ENCODE data around the gene ANKRD13B.

DNA sequence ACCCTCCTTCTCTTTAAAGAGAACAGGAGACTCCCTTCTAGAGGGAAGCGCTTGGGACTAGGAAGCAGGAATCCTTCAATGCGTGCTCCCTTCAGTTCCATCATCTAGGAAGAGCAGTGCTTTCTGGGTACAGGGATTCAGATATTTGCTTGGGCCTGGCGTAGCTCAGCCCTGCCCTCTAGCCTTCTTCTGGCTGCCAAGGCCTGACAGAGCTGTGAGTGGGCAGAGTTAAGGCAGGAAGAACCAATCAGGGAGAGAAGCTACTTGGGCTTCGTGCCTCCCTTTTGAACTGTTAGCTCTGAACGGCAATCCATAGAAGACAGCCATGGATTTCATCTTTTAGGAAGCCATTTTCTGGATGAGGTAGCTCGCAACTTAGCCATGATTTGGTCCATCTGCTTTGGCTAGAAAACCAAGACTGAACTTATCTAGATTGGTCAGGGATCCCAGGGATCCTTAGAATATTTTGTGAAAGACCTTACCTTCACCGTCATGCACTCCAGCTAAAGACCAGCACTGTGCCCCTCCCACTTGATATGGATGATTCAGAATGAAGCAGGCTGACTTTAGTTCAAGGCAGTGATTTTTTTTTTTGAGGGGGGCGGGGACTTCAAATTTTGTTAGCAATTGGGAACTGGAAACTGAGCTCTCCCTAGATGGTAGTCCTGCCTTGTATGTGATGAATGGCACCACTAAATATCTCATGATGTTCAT lies 32.3 kb downstream of the ANKRD13B start:
- TF ChIP-seq BHLHE40 (IDR thresholded peaks at IDR 0.05; ENCODE audit: low read depth, low read length) (no peak), RFX5 (IDR thresholded peaks at IDR 0.05) (no peak), HEYL (CRISPR knock-in tag; IDR thresholded peaks at IDR 0.05) (no peak), CHD2 (IDR thresholded peaks at IDR 0.05; ENCODE audit: low read length, partially characterized antibody) (no peak)
